ENCODE measurements around the gene PKN2. TPM values are rescaled to one million over a fixed set of nuclear protein-coding genes. Genes with fewer than 3 reads are reported as not detected.
A peak's percentile ranks its signal among the peaks of the same experiment; 100 is the strongest.

Gene PKN2
- polyA plus RNA-seq, 3 donors: 57.3 to 83.4 (median 66.9) TPM

GRCh38 chr1:88729297-88729696, 45.2 kb downstream of the PKN2 start:
- no peak for DNase-seq

GRCh38 chr1:88730132-88730675, 46.1 kb downstream of the PKN2 start:
- DNase-seq: no peak

GRCh38 chr1:88730995-88731394, 46.9 kb downstream of the PKN2 start:
- DNase-seq: no peak

- peak; percentile 29 for DNase-seq
Measured at GRCh38 chr1:88731475-88732269, 47.6 kb downstream of the PKN2 start.

GRCh38 chr1:88735382-88735781, 51.3 kb downstream of the PKN2 start:
- no peak for DNase-seq

- DNase-seq: no peak
Measured at GRCh38 chr1:88735909-88736308, 51.8 kb downstream of the PKN2 start.

GRCh38 chr1:88736633-88737248, 52.7 kb downstream of the PKN2 start:
- DNase-seq: no peak

GRCh38 chr1:88737338-88737927, 53.4 kb downstream of the PKN2 start:
- DNase-seq: no peak

- no peak for DNase-seq
Measured at GRCh38 chr1:88740784-88741183, 56.7 kb downstream of the PKN2 start.

GRCh38 chr1:88741413-88741812, 57.3 kb downstream of the PKN2 start:
- DNase-seq: no peak

GRCh38 chr1:88742531-88742930, 58.5 kb downstream of the PKN2 start:
- DNase-seq: no peak

GRCh38 chr1:88744142-88744541, 60.1 kb downstream of the PKN2 start:
- no peak for DNase-seq

- no peak for DNase-seq
Measured at GRCh38 chr1:88746916-88747315, 62.8 kb downstream of the PKN2 start.

- no peak for DNase-seq
Measured at GRCh38 chr1:88751714-88752113, 67.6 kb downstream of the PKN2 start.

- no peak for DNase-seq
Measured at GRCh38 chr1:88753506-88753905, 69.4 kb downstream of the PKN2 start.

GRCh38 chr1:88763649-88764406, 79.8 kb downstream of the PKN2 start:
- no peak for DNase-seq

GRCh38 chr1:88768187-88768586, 84.1 kb downstream of the PKN2 start:
- DNase-seq: no peak

GRCh38 chr1:88768816-88769215, 84.7 kb downstream of the PKN2 start:
- DNase-seq: no peak

- no peak for DNase-seq
Measured at GRCh38 chr1:88773540-88774150, 89.6 kb downstream of the PKN2 start.

GRCh38 chr1:88774151-88774556, 90.1 kb downstream of the PKN2 start:
- DNase-seq: no peak

GRCh38 chr1:88777604-88778149, 93.6 kb downstream of the PKN2 start:
- no peak for DNase-seq

All from renal pelvis (tissue), 4 donors.